ENCODE measurements around the gene IST1.

IST1 gene

DNA sequence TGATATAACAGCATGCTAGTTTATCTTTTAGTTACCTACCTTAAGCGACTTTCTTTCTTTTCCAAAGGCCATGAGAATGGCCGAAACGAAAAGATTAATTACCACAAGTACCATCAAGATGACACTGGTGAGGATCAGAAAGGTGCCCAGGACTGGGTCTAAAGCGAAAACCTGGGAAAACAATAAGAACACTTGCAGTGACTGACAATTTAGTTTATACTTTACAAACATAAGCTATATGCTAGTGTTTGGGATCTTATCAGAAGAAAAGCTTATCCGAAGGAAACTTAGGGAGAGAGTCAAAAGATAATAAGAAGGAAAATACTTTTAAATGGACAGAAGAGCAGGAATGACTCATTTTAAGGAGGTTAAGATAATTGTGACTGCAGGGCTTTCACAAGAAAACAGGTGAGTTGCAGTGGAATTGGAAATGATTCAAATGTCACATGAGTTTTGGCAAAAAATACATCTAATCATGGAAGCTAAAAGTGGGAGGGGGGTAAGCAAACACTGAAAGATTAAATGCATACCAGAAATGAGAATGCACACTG is 34.8 kb downstream of the IST1 start:
- peaks cover 18% of the 10 kb centered on the region for H3K4me1 Mint-ChIP-seq
- H3K9me3 Mint-ChIP-seq = no peaks in the 10 kb centered on the region
- no peak overlapping the region for H3K4me3 Mint-ChIP-seq
- DNase-seq (ENCODE audit: low spot score in 2 of 2) = no peak
- peaks cover 57% of the 10 kb centered on the region for H3K36me3 Mint-ChIP-seq (ENCODE audit: insufficient read depth)
- peak overlapping the region; percentile 54 for H3K27ac Mint-ChIP-seq (ENCODE audit: low read depth)
- ATAC-seq (replicated peaks; ENCODE audit: extremely low read depth, poor library complexity, severe bottlenecking) = no peak
- no peaks in the 10 kb centered on the region for H3K27me3 Mint-ChIP-seq

GRCh38 chr16:71931001-71931400 is 35.7 kb downstream of the IST1 start:
- Mint-ChIP-seq H3K9me3 (no peaks in the 10 kb centered on the region), H3K4me3 (no peak overlapping the region), H3K4me1 (peaks cover 18% of the 10 kb centered on the region), H3K27me3 (no peaks in the 10 kb centered on the region), H3K36me3 (ENCODE audit: insufficient read depth) (peaks cover 51% of the 10 kb centered on the region), H3K27ac (ENCODE audit: low read depth) (no peak overlapping the region)
- no peak for ATAC-seq (replicated peaks; ENCODE audit: extremely low read depth, poor library complexity, severe bottlenecking)
- DNase-seq (ENCODE audit: low spot score in 2 of 2) = no peak

- no peaks in the 10 kb centered on the region for H3K27me3 Mint-ChIP-seq
- peaks cover 15% of the 10 kb centered on the region for H3K4me1 Mint-ChIP-seq
- ATAC-seq (replicated peaks; ENCODE audit: extremely low read depth, poor library complexity, severe bottlenecking) = no peak
- no peak overlapping the region for H3K27ac Mint-ChIP-seq (ENCODE audit: low read depth)
- no peaks in the 10 kb centered on the region for H3K9me3 Mint-ChIP-seq
- H3K36me3 Mint-ChIP-seq (ENCODE audit: insufficient read depth) = peaks cover 47% of the 10 kb centered on the region
- H3K4me3 Mint-ChIP-seq = no peak overlapping the region
- no peak for DNase-seq (ENCODE audit: low spot score in 2 of 2)
These were observed 36.3 kb downstream of the IST1 start for GRCh38 chr16:71931599-71931998.

DNA sequence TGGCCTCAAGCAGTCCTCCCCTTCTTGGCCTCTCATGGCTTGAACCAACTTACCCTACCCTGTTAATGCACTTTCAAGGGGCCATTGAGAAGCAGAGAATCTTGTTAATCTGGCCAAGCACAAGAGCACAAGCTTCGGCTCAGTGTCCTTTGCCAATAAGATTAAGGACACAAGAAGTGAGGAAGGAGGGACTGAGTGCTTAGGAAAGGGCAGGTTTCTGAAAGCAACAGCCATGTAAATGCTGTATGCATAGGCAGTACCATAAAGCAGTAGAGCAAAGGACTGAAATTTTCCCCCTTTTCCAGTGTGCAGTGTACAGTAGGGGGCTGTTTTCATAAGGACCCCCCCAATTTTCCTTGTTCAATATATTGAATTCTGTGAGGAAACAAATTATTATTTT is 37.7 kb downstream of the IST1 start:
- DNase-seq (ENCODE audit: low spot score in 2 of 2) = no peak
- Mint-ChIP-seq H3K4me1 (peaks cover 6% of the 10 kb centered on the region), H3K9me3 (no peaks in the 10 kb centered on the region), H3K27me3 (no peaks in the 10 kb centered on the region), H3K36me3 (ENCODE audit: insufficient read depth) (peaks cover 33% of the 10 kb centered on the region), H3K27ac (ENCODE audit: low read depth) (no peak overlapping the region), H3K4me3 (no peak overlapping the region)
- ATAC-seq (replicated peaks; ENCODE audit: extremely low read depth, poor library complexity, severe bottlenecking) = no peak

- H3K4me1 Mint-ChIP-seq = peaks cover 6% of the 10 kb centered on the region
- no peaks in the 10 kb centered on the region for H3K9me3 Mint-ChIP-seq
- no peak overlapping the region for H3K27ac Mint-ChIP-seq (ENCODE audit: low read depth)
- no peak overlapping the region for H3K4me3 Mint-ChIP-seq
- H3K27me3 Mint-ChIP-seq = no peaks in the 10 kb centered on the region
- ATAC-seq (replicated peaks; ENCODE audit: extremely low read depth, poor library complexity, severe bottlenecking) (no peak), DNase-seq (ENCODE audit: low spot score in 2 of 2) (no peak)
- H3K36me3 Mint-ChIP-seq (ENCODE audit: insufficient read depth) = peaks cover 24% of the 10 kb centered on the region
These were observed 38.8 kb downstream of the IST1 start for GRCh38 chr16:71933913-71934695.

DNA sequence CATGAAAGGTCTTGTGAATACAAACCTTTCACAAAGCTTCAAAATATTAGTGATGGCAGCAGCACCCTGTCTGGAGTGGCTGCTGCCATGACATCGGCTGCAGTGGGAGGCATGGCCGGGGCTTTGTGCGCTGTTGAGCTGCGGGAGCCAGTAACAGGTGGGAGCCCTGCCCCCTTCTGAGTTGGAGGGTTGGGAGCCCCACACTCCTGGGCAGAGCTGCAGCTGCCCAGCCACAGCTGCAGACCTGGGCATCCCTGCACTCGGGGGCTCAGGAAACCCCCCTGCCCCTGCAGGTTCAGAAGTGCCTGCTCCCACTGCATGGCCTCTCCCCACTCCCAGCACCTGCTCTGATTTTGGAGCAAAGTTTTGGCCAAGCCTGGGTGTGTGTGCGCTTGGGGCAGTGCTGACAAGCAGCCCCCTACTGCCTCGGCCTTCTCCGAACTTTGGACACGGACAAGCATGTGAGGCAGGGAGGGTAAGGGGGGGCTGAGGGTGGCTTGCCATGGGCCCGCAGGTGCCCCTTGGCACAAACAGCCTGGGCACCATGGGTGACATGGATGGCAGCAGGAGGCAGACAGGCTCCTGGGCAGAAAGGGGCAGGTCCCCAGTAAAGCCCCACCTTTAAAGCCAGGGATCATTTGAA is 42.7 kb downstream of the IST1 start:
- Mint-ChIP-seq H3K4me1 (no peaks in the 10 kb centered on the region), H3K27me3 (no peaks in the 10 kb centered on the region), H3K36me3 (ENCODE audit: insufficient read depth) (peaks cover 3% of the 10 kb centered on the region), H3K4me3 (no peak overlapping the region), H3K9me3 (no peaks in the 10 kb centered on the region), H3K27ac (ENCODE audit: low read depth) (no peak overlapping the region)
- DNase-seq (ENCODE audit: low spot score in 2 of 2) (no peak), ATAC-seq (replicated peaks; ENCODE audit: extremely low read depth, poor library complexity, severe bottlenecking) (no peak)

DNA sequence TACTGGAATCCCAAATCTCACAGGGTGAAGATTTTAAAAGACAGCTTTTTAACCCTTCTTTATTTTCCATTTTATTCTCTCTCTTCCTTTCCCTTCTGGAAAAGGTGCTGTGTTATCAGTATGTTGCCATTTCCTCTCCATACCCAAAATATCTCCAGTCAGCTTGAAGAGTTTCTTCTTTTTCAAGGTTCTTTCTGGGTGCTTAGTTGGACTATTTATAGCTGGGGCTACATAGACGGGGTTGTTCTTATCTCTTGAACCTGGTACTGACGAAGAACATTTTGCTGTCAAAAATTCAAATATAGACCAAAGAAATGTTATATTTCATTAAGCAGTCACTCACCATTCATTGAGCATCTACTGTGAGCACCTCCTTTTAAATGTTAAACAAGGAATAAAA is 48.6 kb downstream of the IST1 start:
- Mint-ChIP-seq H3K4me3 (no peak overlapping the region), H3K27ac (ENCODE audit: low read depth) (no peak overlapping the region), H3K27me3 (peaks cover 10% of the 10 kb centered on the region), H3K9me3 (no peaks in the 10 kb centered on the region), H3K4me1 (peaks cover 4% of the 10 kb centered on the region), H3K36me3 (ENCODE audit: insufficient read depth) (peaks cover 3% of the 10 kb centered on the region)
- ATAC-seq (replicated peaks; ENCODE audit: extremely low read depth, poor library complexity, severe bottlenecking) (no peak), DNase-seq (ENCODE audit: low spot score in 2 of 2) (no peak)

- DNase-seq (ENCODE audit: low spot score in 2 of 2) (no peak), ATAC-seq (replicated peaks; ENCODE audit: extremely low read depth, poor library complexity, severe bottlenecking) (no peak)
- Mint-ChIP-seq H3K36me3 (ENCODE audit: insufficient read depth) (peaks cover 3% of the 10 kb centered on the region), H3K4me1 (peaks cover 4% of the 10 kb centered on the region), H3K4me3 (no peak overlapping the region), H3K27ac (ENCODE audit: low read depth) (no peak overlapping the region), H3K9me3 (no peaks in the 10 kb centered on the region), H3K27me3 (peaks cover 10% of the 10 kb centered on the region)
These were observed 50.3 kb downstream of the IST1 start for GRCh38 chr16:71945616-71946015.

DNA sequence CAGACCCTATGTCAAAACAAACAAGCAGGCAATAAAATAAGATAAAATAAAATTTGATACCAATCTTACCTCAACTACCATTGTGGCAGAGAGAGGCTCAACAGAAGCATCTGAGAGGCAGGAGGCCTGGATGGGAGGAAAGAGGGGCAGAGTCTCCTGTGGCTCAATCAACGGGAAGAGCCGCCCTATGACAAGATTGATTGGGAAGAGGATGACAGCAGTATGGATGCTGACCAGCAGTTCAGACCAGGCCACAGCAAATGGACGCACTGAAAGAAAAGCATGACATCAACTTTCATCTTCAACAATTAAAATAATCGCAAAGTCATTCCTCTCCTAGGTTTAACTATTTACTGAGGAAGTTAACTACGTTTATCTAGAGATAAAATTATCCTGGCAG is 57.5 kb downstream of the IST1 start:
- no peaks in the 10 kb centered on the region for H3K36me3 Mint-ChIP-seq (ENCODE audit: insufficient read depth)
- peaks cover 7% of the 10 kb centered on the region for H3K4me1 Mint-ChIP-seq
- ATAC-seq (replicated peaks; ENCODE audit: extremely low read depth, poor library complexity, severe bottlenecking) (no peak), DNase-seq (ENCODE audit: low spot score in 2 of 2) (no peak)
- no peaks in the 10 kb centered on the region for H3K27me3 Mint-ChIP-seq
- H3K9me3 Mint-ChIP-seq = no peaks in the 10 kb centered on the region
- no peak overlapping the region for H3K27ac Mint-ChIP-seq (ENCODE audit: low read depth)
- no peak overlapping the region for H3K4me3 Mint-ChIP-seq

DNA sequence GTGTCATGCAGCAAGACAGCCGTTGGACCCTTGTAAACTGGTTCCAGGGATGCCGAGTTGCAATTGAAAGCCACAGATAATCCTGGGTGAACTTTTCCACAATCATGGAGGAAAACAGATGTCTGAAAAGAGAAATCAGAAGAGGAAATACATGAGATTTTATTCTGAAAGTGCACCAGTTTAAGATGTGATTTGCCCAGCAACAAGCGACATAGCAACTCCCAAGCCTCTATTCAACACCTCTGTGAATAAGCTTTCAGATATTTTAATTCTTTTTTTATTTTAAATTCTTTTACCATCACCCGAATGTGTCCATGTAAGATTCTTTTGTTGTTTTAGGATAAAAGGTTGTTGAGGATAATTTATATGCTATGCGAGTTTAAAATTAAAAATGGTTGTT is 58.8 kb downstream of the IST1 start:
- Mint-ChIP-seq H3K27me3 (no peaks in the 10 kb centered on the region), H3K4me1 (peaks cover 7% of the 10 kb centered on the region), H3K36me3 (ENCODE audit: insufficient read depth) (no peaks in the 10 kb centered on the region), H3K4me3 (no peak overlapping the region), H3K27ac (ENCODE audit: low read depth) (no peak overlapping the region), H3K9me3 (no peaks in the 10 kb centered on the region)
- no peak for ATAC-seq (replicated peaks; ENCODE audit: extremely low read depth, poor library complexity, severe bottlenecking)
- no peak for DNase-seq (ENCODE audit: low spot score in 2 of 2)

DNA sequence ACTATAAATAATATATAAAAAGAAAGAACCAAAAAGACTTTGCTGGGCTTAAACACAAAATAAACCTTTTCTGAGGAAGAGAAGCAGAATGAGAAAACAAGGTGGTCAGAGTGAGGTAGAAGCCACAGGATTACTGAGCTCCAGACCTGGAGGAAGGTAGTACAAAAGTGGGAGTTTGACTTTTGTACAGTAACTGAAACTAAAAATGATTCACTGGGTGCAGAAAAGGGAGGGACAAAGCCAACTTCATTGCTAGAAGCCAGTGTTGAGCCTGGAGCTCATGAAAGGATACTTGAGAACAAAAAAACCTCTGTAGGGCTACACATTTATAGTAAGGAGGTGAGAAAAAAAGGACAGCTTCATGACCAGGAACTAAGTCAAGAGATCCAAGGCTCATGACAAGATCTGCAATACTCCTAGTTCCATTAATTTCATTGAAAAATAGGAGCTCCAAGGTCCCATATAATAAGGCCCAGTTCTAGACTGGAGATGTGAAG is 59.4 kb downstream of the IST1 start:
- H3K27ac Mint-ChIP-seq (ENCODE audit: low read depth) = no peak overlapping the region
- ATAC-seq (replicated peaks; ENCODE audit: extremely low read depth, poor library complexity, severe bottlenecking) (no peak), DNase-seq (ENCODE audit: low spot score in 2 of 2) (no peak)
- no peak overlapping the region for H3K4me3 Mint-ChIP-seq
- H3K27me3 Mint-ChIP-seq = no peaks in the 10 kb centered on the region
- H3K9me3 Mint-ChIP-seq = no peaks in the 10 kb centered on the region
- peaks cover 7% of the 10 kb centered on the region for H3K4me1 Mint-ChIP-seq
- H3K36me3 Mint-ChIP-seq (ENCODE audit: insufficient read depth) = no peaks in the 10 kb centered on the region

GRCh38 chr16:71956486-71956885 is 61.2 kb downstream of the IST1 start:
- Mint-ChIP-seq H3K9me3 (no peaks in the 10 kb centered on the region), H3K36me3 (ENCODE audit: insufficient read depth) (no peaks in the 10 kb centered on the region), H3K27me3 (no peaks in the 10 kb centered on the region), H3K27ac (ENCODE audit: low read depth) (no peak overlapping the region), H3K4me3 (peak overlapping the region; percentile 23), H3K4me1 (peaks cover 9% of the 10 kb centered on the region)
- ATAC-seq (replicated peaks; ENCODE audit: extremely low read depth, poor library complexity, severe bottlenecking) (no peak), DNase-seq (ENCODE audit: low spot score in 2 of 2) (no peak)
